Stimulated activated CD4-positive, alpha-beta T cell treated with anti-CD3 and anti-CD28 coated beads, Interleukin-4, amount 100 ng/mL, for 24 hours (primary cell): ENCODE results near the gene TMTC1.

Experiments
- DNase-seq: peaks from one replicate; pipeline ENCODE4 v3.0.0-alpha.2; 2020

Gene TMTC1

DNA sequence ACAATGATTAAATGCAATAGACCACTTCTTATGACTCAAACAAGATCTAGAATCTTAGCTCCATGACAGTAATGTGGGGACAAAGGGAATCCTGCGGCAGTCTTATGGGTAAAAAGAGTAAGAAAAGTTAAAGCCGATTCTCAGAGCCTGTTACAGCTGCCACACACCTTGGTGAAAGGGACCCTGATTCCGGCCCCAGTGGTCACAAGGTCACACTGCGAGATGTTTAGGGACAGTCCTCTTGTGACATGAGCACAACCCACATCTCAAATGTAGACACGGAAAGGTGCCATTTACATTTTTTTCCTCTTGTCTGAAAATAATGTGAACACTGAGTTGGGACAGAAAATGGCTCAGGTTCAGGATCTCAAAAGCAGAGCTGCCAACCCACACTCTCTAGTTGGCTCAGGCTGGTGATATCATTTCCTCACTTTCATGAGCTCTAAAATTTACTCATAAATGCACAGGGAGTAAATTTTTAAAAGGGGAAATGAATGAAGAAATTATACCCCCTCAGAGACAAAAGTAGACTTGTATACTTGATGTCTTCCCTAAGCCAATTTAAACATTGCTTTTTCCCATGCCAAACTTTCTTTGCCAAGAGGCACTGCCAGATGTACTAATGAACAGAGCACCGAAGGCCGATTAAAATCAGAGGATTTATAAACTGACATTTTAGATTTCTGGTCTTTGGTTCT is 173.1 kb downstream of the TMTC1 start:
- DNase-seq: no peak

DNA sequence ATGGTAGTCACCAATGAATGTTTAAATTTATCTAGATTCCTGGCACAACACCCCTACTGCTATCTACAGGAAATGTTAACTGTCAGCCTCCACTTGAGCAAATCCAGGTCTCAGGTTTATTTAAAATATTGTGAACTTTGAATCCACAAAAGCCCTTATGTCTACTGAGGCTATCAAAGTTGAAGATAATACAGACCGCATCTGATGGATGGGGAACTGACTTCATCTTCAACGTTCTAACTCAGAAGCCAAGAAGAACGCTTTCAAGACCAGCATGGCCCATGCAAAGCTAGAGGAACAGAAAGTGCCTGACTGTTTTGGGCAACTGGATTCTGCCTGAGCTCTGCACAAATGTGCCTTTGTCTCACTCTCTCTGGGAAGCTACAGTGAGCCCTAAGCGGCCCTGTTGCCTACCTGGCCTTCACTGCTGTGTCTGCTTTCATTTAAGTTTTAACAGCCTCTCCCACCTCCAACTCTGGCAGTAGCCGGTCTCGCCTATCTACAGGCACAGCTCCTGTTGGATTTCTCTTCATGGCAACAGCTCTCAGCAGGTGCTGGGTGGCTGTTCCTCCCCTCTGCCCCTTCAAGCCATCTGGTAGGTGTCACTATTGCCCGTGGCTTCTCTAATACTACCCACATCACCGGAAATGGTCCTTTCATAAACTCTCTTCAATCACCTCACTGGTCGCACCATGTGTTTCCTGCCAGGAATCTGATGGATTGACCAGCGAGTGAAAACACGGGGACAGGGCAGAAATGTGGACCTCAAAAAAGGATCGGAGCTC is 174.1 kb downstream of the TMTC1 start:
- no peak for DNase-seq

DNA sequence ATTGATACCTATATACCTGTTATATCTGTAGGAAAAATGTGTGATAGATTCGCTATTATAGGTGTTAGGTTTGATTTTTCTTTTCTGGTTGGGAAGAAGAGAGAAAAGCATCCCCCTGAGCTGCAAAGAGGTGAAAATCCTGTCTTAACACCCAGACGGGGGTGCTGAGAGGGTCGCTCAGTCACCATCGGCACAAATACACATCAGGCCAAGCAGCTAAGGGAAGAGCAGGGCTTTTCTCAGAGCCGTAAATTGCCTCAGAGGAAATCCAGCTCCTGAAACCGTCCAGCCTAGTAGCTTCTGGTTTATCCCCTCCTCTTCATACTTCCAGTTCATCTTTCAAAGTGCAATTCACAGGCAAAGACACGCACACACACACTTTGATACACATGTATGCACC is 175.2 kb downstream of the TMTC1 start:
- no peak for DNase-seq

DNA sequence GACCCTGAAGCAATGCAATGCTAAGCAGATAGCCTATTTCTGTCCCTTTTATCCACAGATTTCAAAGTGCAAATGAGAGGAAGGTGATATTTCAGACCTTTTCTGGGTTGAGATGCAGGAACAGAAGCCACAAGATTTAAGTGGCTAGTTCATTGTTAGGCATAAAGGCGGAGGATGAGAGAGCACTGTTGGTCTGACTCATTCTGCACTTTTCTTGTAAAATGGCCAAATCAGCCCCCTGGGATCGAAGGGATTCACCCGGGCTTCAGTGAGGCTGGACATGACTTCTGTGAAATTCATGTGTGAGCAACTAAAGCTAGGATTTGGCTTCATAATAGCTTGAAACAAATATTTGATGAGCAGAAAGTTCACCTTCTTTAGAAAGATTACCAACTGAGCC is 184.4 kb downstream of the TMTC1 start:
- DNase-seq: no peak

DNA sequence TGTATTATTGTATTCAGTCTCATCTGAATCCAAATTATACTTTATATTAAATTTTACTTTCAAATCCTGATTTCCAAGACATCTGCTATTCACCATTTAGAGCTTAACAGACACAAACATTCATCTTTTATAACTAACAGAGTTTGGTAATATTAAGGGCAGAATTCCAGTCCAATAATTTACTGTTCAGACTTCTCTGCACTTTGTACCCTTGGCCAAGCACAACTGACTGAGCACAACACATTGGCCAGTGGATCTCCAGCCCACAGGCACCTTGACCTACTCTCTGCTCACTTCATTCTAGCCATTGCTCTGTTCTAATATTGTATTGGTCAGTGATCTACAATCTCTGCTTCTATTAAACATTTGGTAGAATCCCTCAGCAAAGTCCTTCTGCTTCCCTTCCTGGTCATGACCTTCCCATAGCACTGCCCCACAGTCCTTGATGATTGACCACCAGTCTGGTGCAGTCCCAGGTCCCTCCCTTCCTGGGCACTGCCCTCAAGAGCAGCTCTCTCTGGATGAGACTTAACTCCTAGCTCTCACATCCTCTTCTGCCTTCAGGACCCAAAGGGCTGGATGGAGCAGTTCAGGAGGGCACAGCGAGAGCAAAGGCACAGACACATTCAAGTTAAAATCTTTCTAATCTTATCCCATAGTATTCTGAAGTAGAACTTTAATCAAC is 188.5 kb downstream of the TMTC1 start:
- DNase-seq: no peak

DNA sequence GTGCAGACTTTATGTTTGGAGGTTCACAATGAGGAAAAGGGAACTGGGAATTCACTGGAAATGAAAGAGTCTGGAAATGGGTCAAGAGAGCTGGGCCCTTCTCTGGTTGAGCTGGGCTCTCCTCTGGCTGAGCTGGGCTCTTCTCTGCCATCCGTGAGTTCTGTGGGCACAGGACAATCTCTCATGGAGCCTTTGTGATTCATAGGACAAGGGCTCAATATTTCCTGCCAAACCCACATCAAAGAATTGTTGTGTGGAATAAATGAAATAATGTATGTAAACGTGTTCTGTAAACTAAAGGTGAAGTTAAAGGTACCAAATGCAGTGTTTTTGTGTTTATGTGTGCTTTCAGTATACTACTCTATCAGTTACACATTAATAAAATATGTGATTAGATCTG is 190.7 kb downstream of the TMTC1 start:
- no peak for DNase-seq

DNA sequence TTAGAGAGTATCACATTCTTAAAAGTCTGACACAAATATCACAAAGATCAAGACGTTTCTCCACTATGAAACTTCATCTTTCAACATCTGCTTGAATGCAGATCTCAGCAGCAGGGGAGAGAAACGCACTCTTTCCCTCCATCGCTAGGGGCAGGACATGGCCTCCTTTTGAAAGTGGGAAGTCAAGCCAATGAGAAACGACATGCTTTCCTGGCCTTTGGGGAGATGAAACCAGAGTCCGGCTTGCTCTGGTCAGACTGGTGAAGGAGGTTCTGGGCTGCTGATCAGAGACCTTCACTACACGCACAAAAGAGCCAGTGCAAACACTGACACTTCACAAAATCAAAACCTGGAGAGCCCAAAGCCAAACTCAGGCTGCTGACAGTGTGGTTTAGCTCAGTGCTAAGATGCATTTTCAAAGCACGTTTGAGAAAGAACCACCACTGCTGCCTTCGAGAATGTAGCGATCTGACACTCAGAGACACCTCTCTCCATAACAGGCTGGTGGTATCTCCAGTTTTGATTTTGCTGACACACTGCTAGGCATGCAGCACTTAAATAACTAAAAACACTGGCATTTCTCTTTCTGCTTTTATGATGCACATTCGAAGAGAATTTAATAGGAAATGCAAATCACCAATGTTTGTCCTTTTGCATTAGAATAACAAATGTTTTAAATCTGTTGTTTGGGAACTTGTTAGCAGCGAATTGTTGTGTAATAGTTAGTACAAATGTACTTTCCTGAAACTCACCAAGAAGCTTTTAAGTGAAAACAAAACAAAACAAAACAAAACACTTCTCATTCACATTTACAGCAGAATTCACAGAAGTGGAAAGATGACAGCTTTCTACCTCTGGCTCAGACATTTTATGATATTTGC is 192.4 kb downstream of the TMTC1 start:
- DNase-seq: no peak

DNA sequence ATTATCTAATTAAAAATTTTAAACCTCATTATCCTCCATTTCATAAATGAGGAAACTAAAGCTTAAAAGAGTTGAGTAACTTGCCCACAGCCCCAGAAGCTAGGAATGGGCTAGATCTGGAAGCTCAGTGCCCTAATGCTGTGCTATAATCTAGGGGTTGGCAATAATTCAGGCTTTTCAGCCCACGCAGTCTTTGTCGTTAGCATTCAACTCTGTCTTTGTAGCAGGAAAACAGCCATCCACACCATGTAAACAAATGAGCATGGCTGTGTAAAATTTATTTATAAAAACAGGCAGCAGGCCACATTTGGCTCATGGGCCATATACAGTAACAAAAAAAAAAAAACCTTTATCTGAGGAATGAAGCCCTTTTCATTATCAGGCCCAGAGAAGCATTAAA is 193.9 kb downstream of the TMTC1 start:
- DNase-seq: no peak

DNA sequence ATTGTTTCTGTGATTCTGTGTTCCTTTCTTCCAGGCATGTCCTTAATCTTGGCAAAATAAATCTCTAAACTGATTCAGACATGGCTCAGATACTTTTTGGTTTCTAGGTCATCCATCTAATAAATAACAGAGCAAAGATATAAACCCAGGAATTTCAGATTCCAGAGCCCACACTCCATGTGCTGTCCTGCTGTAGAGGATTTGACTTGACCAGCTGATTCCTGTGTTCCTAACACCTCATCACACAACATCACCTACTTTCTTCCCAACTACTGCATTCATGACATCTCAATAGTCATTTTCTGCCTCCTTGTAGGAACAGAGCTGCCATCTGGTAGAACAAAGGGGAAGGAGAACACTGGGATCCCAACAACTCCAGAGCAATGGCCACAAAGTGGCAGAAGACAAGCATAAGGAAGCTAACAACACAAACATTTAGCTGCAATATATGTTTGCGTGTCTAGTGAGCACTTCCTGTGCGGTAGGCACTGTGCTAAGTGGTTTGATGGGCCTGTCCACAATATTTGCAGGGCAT is 194.4 kb downstream of the TMTC1 start:
- no peak for DNase-seq

DNA sequence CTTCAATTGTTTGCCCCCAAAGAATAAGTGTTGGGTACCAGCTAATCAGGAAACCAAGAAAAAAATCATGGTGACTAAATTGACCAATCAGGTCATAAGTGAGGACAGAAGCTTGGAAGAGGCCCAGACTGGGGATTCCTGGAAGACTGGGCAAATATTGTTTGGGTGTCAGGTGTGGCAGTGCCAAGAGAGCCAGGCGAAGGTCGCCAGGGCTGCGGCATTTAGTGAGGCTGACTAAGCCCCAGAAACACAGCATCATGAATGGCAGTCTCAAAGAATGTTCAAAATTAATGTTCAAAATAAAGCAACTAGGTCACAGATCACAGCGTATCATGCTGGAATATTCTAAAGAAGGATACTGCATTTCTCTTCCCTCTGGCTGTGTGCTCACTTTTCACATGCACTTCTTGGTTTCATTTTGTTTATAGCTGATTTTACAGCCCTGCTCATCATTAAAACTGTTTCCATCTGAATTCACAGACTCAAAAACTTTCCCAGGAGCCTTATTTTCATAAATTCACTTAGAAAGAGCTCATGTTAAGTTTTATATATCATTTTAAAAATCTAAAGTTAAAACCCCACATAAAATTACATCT is 201.0 kb downstream of the TMTC1 start:
- no peak for DNase-seq

DNA sequence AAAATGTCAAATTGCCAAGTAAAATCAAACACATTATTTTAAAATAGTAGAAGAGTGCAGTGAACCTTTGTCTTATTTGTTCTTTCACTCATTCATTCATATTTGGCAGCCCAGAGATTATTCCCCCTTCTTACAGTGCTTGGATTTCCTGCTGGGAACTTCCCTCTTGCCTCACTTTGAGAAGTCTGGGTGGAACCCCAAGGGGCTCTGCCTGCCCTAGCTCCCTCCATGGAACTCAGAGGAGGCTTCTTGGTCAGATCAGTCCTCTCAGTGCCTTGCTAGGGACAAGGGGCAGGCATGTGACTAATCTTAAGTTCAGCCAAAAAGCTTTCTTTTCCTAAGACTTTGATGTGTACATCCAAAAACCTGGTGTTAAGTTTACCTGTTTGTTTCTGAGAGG is 201.6 kb downstream of the TMTC1 start:
- no peak for DNase-seq

DNA sequence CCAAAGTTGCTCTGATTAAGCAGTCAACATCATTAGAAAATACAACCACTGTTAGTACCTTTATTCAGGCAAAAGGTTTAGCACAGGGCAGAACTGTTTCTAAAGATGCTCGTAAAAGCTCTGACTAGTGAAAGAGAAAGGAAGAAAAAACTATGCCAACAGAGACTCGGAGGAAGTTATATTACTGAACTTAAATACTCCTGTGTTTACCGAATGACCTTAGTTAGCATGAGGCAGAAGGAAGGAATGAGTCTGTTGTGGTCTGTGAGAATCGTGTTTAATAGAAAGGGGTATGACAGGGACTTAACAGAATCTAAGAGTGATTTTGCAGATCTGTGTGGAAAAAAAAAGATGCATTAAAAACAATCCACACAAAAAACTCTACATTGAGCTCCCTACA is 202.1 kb downstream of the TMTC1 start:
- no peak for DNase-seq

DNA sequence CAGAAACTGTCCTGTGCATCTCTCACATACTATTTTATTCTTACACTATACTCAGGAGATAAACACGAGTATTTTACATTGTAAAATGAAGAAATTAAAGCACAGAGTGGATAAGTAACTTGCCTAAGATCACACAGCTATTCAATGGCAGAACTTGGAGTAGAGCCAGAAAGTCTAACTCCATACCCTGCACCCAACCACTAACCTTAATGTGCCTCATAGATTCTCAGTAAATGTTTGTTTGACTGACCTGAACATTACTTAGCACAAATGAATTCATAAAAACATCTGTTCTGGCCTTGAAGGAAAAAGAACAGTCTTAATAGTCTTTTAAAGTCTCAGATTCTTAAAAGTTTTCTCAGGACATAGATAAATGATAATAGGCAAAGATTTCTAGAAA is 202.8 kb downstream of the TMTC1 start:
- DNase-seq: no peak

DNA sequence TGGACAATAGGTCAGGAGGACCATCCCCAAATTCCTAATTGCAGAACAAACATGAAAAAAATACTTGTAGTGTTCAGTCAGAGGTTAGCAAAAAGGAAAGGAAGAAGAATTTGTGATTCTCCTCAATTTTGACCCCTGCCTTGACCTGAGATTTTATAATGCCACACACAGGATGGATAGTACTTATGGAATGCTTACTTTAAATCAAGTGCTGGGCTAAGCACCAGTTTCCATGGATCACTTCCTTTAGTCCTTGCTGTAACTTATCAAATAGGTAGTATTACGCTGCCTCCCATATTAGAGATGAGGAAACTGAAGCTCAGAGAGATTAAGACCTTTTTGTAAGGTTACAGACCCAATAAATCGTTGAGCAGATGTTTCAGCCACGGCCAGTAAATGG is 205.0 kb downstream of the TMTC1 start:
- DNase-seq: no peak

DNA sequence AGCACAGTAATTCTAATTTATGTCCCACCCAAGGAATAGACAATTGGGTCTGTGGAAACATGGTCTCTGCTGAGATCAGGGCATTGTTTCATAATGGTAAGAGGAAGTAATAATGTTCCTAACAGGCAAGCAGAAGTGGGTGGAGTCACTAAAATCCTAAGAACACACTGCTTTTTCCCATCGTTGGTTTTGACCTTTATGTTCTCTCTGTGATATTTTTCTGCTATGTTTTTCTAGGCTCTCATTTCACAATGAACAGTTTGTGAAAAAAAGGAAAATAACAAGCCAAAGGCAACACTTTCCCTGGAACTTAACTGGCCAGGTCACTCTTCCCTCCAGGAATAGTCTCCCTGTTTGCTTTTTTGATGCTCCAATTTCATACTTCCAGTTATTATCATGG is 205.7 kb downstream of the TMTC1 start:
- no peak for DNase-seq

DNA sequence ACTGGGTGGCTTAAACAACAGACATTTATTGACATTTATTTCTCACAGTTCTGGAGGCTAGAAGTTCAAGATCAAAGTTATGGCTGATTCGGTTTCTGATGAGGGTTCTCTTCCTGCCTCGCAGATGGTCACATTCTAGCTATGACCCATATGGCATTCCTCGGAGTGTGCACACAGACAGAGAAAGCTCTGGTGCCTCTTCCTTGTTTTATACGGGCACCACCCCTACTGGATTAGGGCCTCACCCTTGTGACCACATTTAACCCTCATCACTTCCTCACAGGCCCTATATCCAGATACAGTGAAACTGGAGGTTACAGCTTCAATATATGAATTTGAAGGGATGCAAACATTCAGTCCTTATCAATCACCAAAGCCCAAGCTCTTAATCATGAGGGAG is 209.2 kb downstream of the TMTC1 start:
- DNase-seq: no peak

DNA sequence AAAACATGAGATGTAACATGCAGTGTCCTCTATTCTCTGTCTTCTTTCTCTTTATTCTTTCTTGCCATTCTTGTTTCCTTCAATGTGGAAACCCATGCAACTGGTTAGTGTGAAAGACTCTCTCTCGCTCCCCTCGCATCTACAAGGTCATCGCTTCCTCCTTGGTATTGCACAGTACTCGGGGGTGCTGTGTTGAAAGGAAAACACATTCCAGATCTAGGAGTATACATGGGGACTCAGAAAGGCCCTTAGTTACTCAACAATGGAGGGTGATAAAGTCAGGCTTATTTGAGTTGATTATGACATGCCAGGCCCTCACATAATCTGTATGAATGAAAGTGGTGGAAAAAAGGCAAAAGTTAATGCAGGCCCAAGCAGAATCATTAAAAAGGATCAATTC is 210.8 kb downstream of the TMTC1 start:
- no peak for DNase-seq

DNA sequence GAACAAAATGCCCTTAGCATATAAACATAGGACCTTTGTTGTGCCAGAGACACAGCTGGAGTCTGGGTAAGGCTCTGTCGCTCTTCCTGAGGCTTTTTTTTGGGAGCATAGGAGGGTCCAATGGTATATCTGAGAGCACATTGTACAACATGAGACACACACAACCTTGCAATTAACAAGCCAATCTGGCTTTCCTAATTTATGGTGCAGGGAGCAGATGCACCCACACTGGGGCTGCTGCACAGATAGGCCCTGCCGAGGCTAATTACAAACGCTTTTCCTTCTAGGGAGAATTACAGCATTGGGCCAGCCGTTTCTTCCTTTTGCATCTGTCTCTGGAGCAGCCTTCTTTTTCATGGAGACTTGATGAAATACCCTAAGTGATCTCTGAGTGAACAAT is 211.3 kb downstream of the TMTC1 start:
- no peak for DNase-seq

DNA sequence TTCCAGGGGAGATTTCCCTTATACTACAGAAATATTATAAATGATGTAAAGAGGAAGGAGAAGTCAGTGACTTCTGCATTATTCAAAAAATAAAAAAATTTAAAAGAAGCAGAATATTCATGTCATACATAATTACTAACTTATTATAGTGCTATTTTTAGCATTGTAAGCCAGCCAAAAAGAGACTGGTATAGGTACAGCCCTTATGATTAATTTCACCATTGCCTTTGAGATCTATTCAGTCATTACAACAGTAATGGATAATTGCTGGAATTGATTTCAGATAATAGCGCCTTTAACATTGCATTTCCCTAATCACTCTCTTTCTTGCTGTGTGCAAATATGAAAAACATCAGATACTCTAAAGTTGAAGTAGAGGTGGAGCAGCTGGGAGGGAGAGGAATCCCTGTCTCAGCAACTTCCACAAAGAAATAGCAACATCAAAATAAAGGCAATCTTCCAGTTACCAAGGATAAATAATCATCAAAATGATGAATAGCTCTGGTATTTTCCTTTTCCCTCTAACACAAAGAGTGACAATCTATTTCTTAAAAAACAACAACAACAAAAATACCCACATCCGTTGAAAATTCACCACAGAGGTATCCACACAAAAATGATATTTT is 214.5 kb downstream of the TMTC1 start:
- no peak for DNase-seq

DNA sequence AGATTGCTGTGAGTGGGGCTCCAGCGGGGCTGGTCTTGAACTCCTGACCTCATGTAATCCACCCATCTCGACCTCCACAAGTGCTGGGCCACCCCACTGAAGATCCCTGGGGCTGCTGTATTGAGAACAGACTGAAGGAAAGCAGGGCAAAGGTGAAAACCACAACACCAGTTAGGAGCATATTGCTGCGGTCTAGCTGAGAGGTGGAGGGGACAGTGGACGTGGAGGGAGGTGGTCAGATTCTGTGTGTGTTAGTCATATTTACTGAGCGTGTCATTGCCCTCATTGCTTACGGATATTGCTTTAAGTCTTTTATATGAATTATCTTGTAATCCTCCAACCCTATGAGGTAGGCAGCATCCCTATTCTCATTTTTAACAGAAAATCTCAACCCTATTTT is 217.3 kb downstream of the TMTC1 start:
- DNase-seq: no peak

DNA sequence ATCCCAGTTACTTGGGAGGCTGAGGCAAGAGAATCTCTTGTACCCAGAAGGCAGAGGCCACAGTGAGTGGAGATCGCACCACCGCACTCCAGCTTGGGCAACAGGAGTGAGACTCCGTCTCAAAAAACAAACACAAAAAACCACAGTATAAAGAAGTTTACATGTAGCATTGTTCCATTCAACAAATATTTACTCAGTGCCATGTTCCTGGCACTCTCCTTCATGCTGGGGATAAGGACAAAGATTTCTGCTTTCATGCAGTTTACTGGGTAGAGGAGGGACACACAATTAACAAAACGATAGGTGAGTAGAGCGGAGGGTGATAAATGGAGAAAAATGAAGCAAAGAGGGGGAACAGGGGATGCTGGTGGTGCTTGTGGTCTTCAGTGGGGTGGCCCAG is 218.0 kb downstream of the TMTC1 start:
- no peak for DNase-seq

DNA sequence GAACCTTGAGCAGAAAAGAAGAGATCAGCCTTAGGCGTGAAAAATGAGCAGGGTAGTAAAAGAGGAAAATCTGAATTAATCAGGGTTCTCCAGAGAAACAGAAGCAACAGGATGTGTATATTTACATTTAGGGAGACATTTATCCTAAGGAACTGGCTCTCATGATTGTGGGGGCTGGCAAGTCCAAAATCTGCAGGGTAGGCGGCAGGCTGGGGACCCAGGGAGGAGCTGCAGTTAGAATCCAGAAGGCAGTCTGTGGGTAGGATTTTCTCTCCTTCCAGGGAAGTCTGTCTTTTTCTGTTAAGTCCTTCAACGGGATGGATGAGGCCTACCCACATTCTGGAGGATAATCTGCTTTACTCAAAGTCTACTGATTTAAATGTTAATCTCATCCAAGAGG is 218.8 kb downstream of the TMTC1 start:
- no peak for DNase-seq
